H1 (cell line): Measurements from ENCODE around the gene MFAP5. TPM values are rescaled to one million over a fixed set of nuclear protein-coding genes. Genes with fewer than 3 reads are reported as not detected.

ENCODE experiments used
- CTCF ChIA-PET: fragments of 300-600 bp; sonication (Branson Sonifier 250); formaldehyde crosslinking; loops from one replicate; lab custom pipeline; 2021; ENCODE audit not compliant: partially characterized antibody; lab: Charles Lee
- POLR2A ChIA-PET: fragments of 300-600 bp; sonication (Branson Sonifier 250); formaldehyde crosslinking; loops from one replicate; lab custom pipeline; 2021; ENCODE audit warnings: inconsistent platforms; ENCODE audit not compliant: partially characterized antibody; lab: Charles Lee
- DNase-seq, 2 experiments: peaks; one replicate each; pipeline versions ENCODE4 v3.0.0 to v3.0.0-alpha.2; 2010 to 2022; ENCODE audit warnings: low spot score in 2 of 2, low read depth in 1 of 2, mixed read lengths in 1 of 2
- FAIRE-seq: peaks from 2 replicates; lab custom pipeline; 2011; peaks lifted over from hg19 to GRCh38; lab: Jason Lieb, UNC
- H2AFZ ChIP-seq: 2 replicates; pipeline ENCODE4 v1.8.1; 2012; ENCODE audit warnings: low read length, inconsistent platforms
- H2AK5ac ChIP-seq: 2 replicates; pipeline ENCODE4 v1.6.1; 2013; ENCODE audit warnings: low read depth, low read length
- H2BK120ac ChIP-seq: replicated peaks from 2 replicates; pipeline ENCODE3; 2013; ENCODE audit warnings: low read depth, low read length, inconsistent platforms
- H2BK12ac ChIP-seq: 2 replicates; pipeline ENCODE4 v1.6.1; 2013; ENCODE audit warnings: low read depth, low read length
- H2BK15ac ChIP-seq: 2 replicates; pipeline ENCODE4 v1.6.1; 2013; ENCODE audit warnings: low read length
- H2BK20ac ChIP-seq: 2 replicates; pipeline ENCODE4 v1.6.1; 2013; ENCODE audit warnings: low read length
- H2BK5ac ChIP-seq: 2 replicates; pipeline ENCODE4 v1.6.1; 2013; ENCODE audit warnings: low read depth, low read length
- H3K14ac ChIP-seq: 2 replicates; pipeline ENCODE4 v1.6.1; 2013; ENCODE audit warnings: inconsistent platforms; ENCODE audit not compliant: insufficient read length
- H3K18ac ChIP-seq: 2 replicates; pipeline ENCODE4 v1.6.1; 2013; ENCODE audit warnings: low read length; ENCODE audit errors: extremely low read depth
- H3K23ac ChIP-seq: 2 replicates; pipeline ENCODE4 v1.6.1; 2013; ENCODE audit warnings: inconsistent platforms; ENCODE audit not compliant: insufficient read length
- H3K23me2 ChIP-seq: 2 replicates; pipeline ENCODE4 v1.6.1; 2013; ENCODE audit warnings: low read depth, low read length
- H3K27ac ChIP-seq: 2 replicates; pipeline ENCODE4 v1.6.1; 2011; ENCODE audit warnings: low read depth, low read length, inconsistent platforms
- H3K27me3 ChIP-seq, 4 experiments: replicated peaks in 1 of 4; 1 replicate in 1 of 4; 2 replicates in 3 of 4; pipeline versions ENCODE4 v1.6.1 to v1.8.1; 2011 to 2013; ENCODE audit warnings: low read length in 3 of 4, mild to moderate bottlenecking in 3 of 4, inconsistent platforms in 2 of 4, mixed read lengths in 2 of 4, moderate library complexity in 1 of 4; ENCODE audit not compliant: control insufficient read depth in 3 of 4, insufficient read depth in 3 of 4; ENCODE audit errors: extremely low read depth in 1 of 4
- H3K36me3 ChIP-seq, 4 experiments: 2 replicates each; pipeline versions ENCODE4 v1.6.1 to v1.8.1; 2011 to 2013; ENCODE audit warnings: mild to moderate bottlenecking in 4 of 4, low read length in 3 of 4, moderate library complexity in 2 of 4, control low read depth in 1 of 4, inconsistent platforms in 1 of 4; ENCODE audit not compliant: insufficient read depth in 4 of 4, control insufficient read depth in 2 of 4
- H3K4ac ChIP-seq: replicated peaks from 2 replicates; pipeline ENCODE3; 2013; ENCODE audit warnings: low read length, low read depth, mixed read lengths, inconsistent platforms; ENCODE audit not compliant: insufficient read length
- H3K4me1 ChIP-seq, 4 experiments: replicated peaks in 1 of 4; 1 replicate in 1 of 4; 2 replicates in 3 of 4; pipeline versions ENCODE4 v1.6.1 to v1.8.1; 2011 to 2013; ENCODE audit warnings: low read length in 3 of 4, inconsistent platforms in 2 of 4, mixed read lengths in 1 of 4; ENCODE audit not compliant: insufficient read depth in 4 of 4, control insufficient read depth in 3 of 4
- H3K4me2 ChIP-seq, 2 experiments: 2 replicates each; pipeline versions ENCODE4 v1.6.1 to v1.8.1; 2011 to 2013; ENCODE audit warnings: low read depth in 2 of 2, low read length in 2 of 2, control low read depth in 1 of 2, inconsistent platforms in 1 of 2, mild to moderate bottlenecking in 1 of 2; ENCODE audit not compliant: insufficient read depth in 1 of 2
- H3K4me3 ChIP-seq, 4 experiments: fragments of 200-600, 300-600 bp in 1 of 4; sonication (generic), shearing (Covaris generic), sonication (Bioruptor Twin) in 1 of 4; 2 replicates each; pipeline versions ENCODE4 v1.5.1 to v1.8.1; 2011 to 2016; ENCODE audit warnings: low read length in 4 of 4, low read depth in 3 of 4, control low read depth in 2 of 4, inconsistent platforms in 2 of 4, mild to moderate bottlenecking in 2 of 4, mixed read lengths in 1 of 4, moderate library complexity in 1 of 4; ENCODE audit not compliant: insufficient read depth in 2 of 4; ENCODE audit errors: extremely low read depth in 1 of 4
- H3K56ac ChIP-seq: replicated peaks from 2 replicates; pipeline ENCODE3; 2013; ENCODE audit warnings: low read depth, mild to moderate bottlenecking, mixed read lengths, low read length, inconsistent platforms; ENCODE audit not compliant: insufficient read length
- H3K79me1 ChIP-seq: 2 replicates; pipeline ENCODE4 v1.6.1; 2013; ENCODE audit warnings: low read depth, low read length, control low read depth
- H3K79me2 ChIP-seq, 2 experiments: 2 replicates each; pipeline versions ENCODE4 v1.6.1 to v1.8.1; 2012 to 2013; ENCODE audit warnings: low read length in 2 of 2, mild to moderate bottlenecking in 2 of 2, inconsistent platforms in 1 of 2; ENCODE audit not compliant: insufficient read depth in 2 of 2, control insufficient read depth in 1 of 2
- H3K9ac ChIP-seq, 4 experiments: replicated peaks in 1 of 4; 1 replicate in 1 of 4; 2 replicates in 3 of 4; pipeline versions ENCODE4 v1.6.1 to v1.8.1; 2011 to 2013; ENCODE audit warnings: low read depth in 3 of 4, low read length in 3 of 4, control low read depth in 2 of 4, mild to moderate bottlenecking in 2 of 4, moderate library complexity in 2 of 4, inconsistent platforms in 1 of 4; ENCODE audit errors: extremely low read depth in 1 of 4
- H3K9me3 ChIP-seq, 2 experiments: 2 replicates each; pipeline versions ENCODE4 v1.6.1 to v1.8.1; 2012 to 2013; ENCODE audit warnings: mild to moderate bottlenecking in 2 of 2, moderate library complexity in 2 of 2, control low read depth in 1 of 2, inconsistent platforms in 1 of 2, low read depth in 1 of 2, low read length in 1 of 2, mixed read lengths in 1 of 2; ENCODE audit not compliant: insufficient read depth in 2 of 2
- H4K20me1 ChIP-seq, 2 experiments: replicated peaks in 1 of 2; 2 replicates each; pipeline versions ENCODE3 to v1.8.1; 2011 to 2013; ENCODE audit warnings: inconsistent platforms in 2 of 2, low read length in 2 of 2, mild to moderate bottlenecking in 1 of 2; ENCODE audit not compliant: insufficient read depth in 2 of 2, control insufficient read depth in 1 of 2
- H4K5ac ChIP-seq: 2 replicates; pipeline ENCODE4 v1.6.1; 2013; ENCODE audit warnings: low read length, low read depth, mixed read lengths, inconsistent platforms; ENCODE audit not compliant: insufficient read length
- H4K8ac ChIP-seq: 2 replicates; pipeline ENCODE4 v1.8.0; 2013; ENCODE audit warnings: mild to moderate bottlenecking, moderate library complexity, low read length, inconsistent platforms; ENCODE audit not compliant: insufficient read depth; ENCODE audit errors: extremely low read depth
- H4K91ac ChIP-seq: replicated peaks from 2 replicates; pipeline ENCODE3; 2013; ENCODE audit warnings: low read length, mixed read lengths, inconsistent platforms; ENCODE audit not compliant: insufficient read length
- BACH1 ChIP-seq: IDR thresholded peaks from 2 replicates; pipeline ENCODE4 v1.6.1; 2012; ENCODE audit warnings: low read length, improper control_type of control experiment
- BRCA1 ChIP-seq: IDR thresholded peaks from 2 replicates; pipeline ENCODE4 v1.6.1; 2012; ENCODE audit warnings: low read depth, low read length, improper control_type of control experiment
- CHD1 ChIP-seq: IDR thresholded peaks from 2 replicates; pipeline ENCODE4 v1.6.1; 2012; ENCODE audit warnings: low read depth, low read length, improper control_type of control experiment
- CTBP2 ChIP-seq: IDR thresholded peaks from 2 replicates; pipeline ENCODE4 v1.7.0; 2011; ENCODE audit warnings: borderline replicate concordance, mild to moderate bottlenecking, moderate library complexity, mixed read lengths, low read length; ENCODE audit not compliant: insufficient read depth, insufficient read length
- CTCF ChIP-seq, 3 experiments: IDR thresholded peaks; 1 replicate in 2 of 3; 2 replicates in 1 of 3; pipeline versions ENCODE4 v1.5.1 to v1.6.1; 2011; ENCODE audit warnings: low read length in 3 of 3, mild to moderate bottlenecking in 3 of 3, inconsistent platforms in 2 of 3, low read depth in 1 of 3, moderate library complexity in 1 of 3; ENCODE audit not compliant: insufficient read depth in 1 of 3; ENCODE audit errors: control extremely low read depth in 1 of 3
- FOSL1 ChIP-seq: IDR thresholded peaks from 2 replicates; pipeline ENCODE4 v1.6.1; 2011; ENCODE audit warnings: mild to moderate bottlenecking, low read depth, low read length, moderate library complexity; ENCODE audit not compliant: insufficient read depth
- NANOG ChIP-seq: IDR thresholded peaks from 2 replicates; pipeline ENCODE4 v1.6.1; 2011; ENCODE audit warnings: low read length, low read depth, mild to moderate bottlenecking, inconsistent platforms; ENCODE audit not compliant: insufficient read depth, poor library complexity, severe bottlenecking
- POLR2A ChIP-seq, 2 experiments: IDR thresholded peaks; 1 replicate in 1 of 2; 2 replicates in 1 of 2; pipeline ENCODE4 v1.6.1; 2011; ENCODE audit warnings: low read depth in 2 of 2, low read length in 2 of 2, mild to moderate bottlenecking in 2 of 2; ENCODE audit errors: control extremely low read depth in 1 of 2
- SIN3A ChIP-seq, 2 experiments: IDR thresholded peaks in 1 of 2; conservative IDR thresholded peaks in 1 of 2; 2 replicates each; pipeline ENCODE4 v1.6.1; 2011 to 2012; ENCODE audit warnings: low read length in 2 of 2, improper control_type of control experiment in 1 of 2, low read depth in 1 of 2, mild to moderate bottlenecking in 1 of 2
- SIRT6 ChIP-seq: IDR thresholded peaks from one replicate; pipeline ENCODE4 v1.7.1; 2012; ENCODE audit warnings: low read length, inconsistent platforms
- SIX5 ChIP-seq: IDR thresholded peaks from 2 replicates; pipeline ENCODE4 v1.6.1; 2011; ENCODE audit warnings: mild to moderate bottlenecking, low read depth, low read length
- WGBS, 2 experiments: shearing (Covaris generic) in 1 of 2; methylation state at CpG; one replicate each; pipeline versions ENCODE4 v1.1.6 to v1.1.7; 2013 to 2015; ENCODE audit warnings: low lambda C conversion rate in 2 of 2, mixed read lengths in 2 of 2, inconsistent platforms in 1 of 2, low coverage in 1 of 2, missing lambda C conversion rate in 1 of 2; ENCODE audit not compliant: insufficient replicate concordance in 2 of 2, insufficient coverage in 1 of 2, insufficient read length in 1 of 2; ENCODE audit errors: extremely low coverage in 1 of 2, missing lambda C conversion rate in 1 of 2; 5-methylcytosine and 5-hydroxymethylcytosine counted together
- polyA plus RNA-seq, 7 experiments: library from polyadenylated mRNA; depleted of rRNA in 3 of 7; stranded (reverse) in 5 of 7; unstranded in 2 of 7; fragments of >200 nt in 5 of 7; fragments of 200-250 nt in 2 of 7; gene quantifications; 1 replicate in 5 of 7; 2 replicates in 1 of 7; 4 replicates in 1 of 7; pipeline versions ENCODE4 v1.2.1 to v1.2.3, GENCODE V29; 2011 to 2013; ENCODE audit warnings: missing spikeins in 2 of 7, mixed read lengths in 2 of 7
- total RNA-seq: library from RNA; stranded (reverse); fragmentation: NEBNext Ultra II Directional; extraction: Animal tissue kit (Norgen Biotek cat#: 25700); gene quantifications from 2 replicates; pipeline ENCODE4 v1.2.1, GENCODE V29; 2021

MFAP5 gene
- total and polyA plus RNA-seq, 2 of the 8 experiments (the other 6 are each of a cell fraction or from before 2014, with no cell fraction given) = 0.60 to 0.86 TPM

GRCh38 chr12:8678661-8679111 is 16.1 kb upstream of the MFAP5 start:
- 90% methylated on average over 3 of the region's 3 CpGs; no CpG with 5 or more reads in 1 of the 2 experiments for WGBS, 2 experiments
- Histone ChIP-seq H3K23me2 (no peaks in the 10 kb centered on the region; the same call in 1 of the 2 replicates), H3K9ac (no peak overlapping the region), H3K18ac (no peak overlapping the region), H4K91ac (no peak overlapping the region), H3K9me3 (no peaks in the 10 kb centered on the region), H4K8ac (no peak overlapping the region), H4K5ac (no peak overlapping the region), H3K79me1 (no peaks in the 10 kb centered on the region), H2AK5ac (no peak overlapping the region), H4K20me1 (no peaks in the 10 kb centered on the region), H3K79me2 (no peaks in the 10 kb centered on the region), H3K4me1 (peaks cover 0 to 15% (median 11%) of the 10 kb centered on the region in 4 experiments; a peak in 6 of 7 replicates), H3K27ac (no peak overlapping the region), H3K4me2 (no peak overlapping the region), H3K36me3 (no peaks in the 10 kb centered on the region), H3K27me3 (no peaks in the 10 kb centered on the region), H2BK120ac (no peak overlapping the region), H2BK15ac (no peak overlapping the region), H2BK20ac (no peak overlapping the region), H2AFZ (no peak overlapping the region), H3K23ac (no peak overlapping the region), H2BK12ac (no peak overlapping the region), H3K14ac (no peak overlapping the region), H3K4me3 (no peak overlapping the region), H3K56ac (no peak overlapping the region), H3K4ac (no peak overlapping the region), H2BK5ac (no peak overlapping the region)
- ChIA-PET POLR2A (interaction anchor here (0.7 to 1.6 kb wide), 4 partner anchors 13 to 145 kb away, joined by 3 to 4 read pairs (median 4); partner anchors contain the start of gene RIMKLB), CTCF (interaction anchor here (0.6 to 3.6 kb wide), 6 partner anchors 22 to 181 kb away, joined by 3 to 43 read pairs (median 3); partner anchors contain the start of gene A2ML1)
- DNase-seq (no peak), FAIRE-seq (no peak)
- TF ChIP-seq FOSL1 (no peak), SIRT6 (no peak), CTCF (IDR thresholded peaks at IDR 0.05; ENCODE audit: control extremely low read depth in 1 of 3, insufficient read depth in 1 of 3, low read depth in 1 of 3, low read length in 3 of 3) (no peak), BACH1 (no peak), BRCA1 (no peak), CHD1 (no peak), SIX5 (no peak), NANOG (no peak), CTBP2 (no peak), POLR2A (IDR thresholded peaks at IDR 0.05; ENCODE audit: control extremely low read depth in 1 of 2, low read depth in 2 of 2, low read length in 2 of 2) (no peak), SIN3A (conservative IDR thresholded peaks at IDR 0.05 in 1 of 2, IDR thresholded peaks at IDR 0.05 in 1 of 2; ENCODE audit: low read depth in 1 of 2, low read length in 2 of 2) (no peak)
